ENCODE results near the gene PRDM16.

Gene PRDM16

GRCh38 chr1:3026124-3026523 is 42.9 kb upstream of the PRDM16 start (continued):
- TF ChIP-seq ZNF514 (tag by site-specific recombination; IDR thresholded peaks at IDR 0.05) (0 out of 2 replicates have a peak, but pooled peaks have one; percentile 47), GLI4 (tag by site-specific recombination; IDR thresholded peaks at IDR 0.05) (peak; percentile 48; the same call in 1 of the 2 replicates), ZNF488 (tag by site-specific recombination; IDR thresholded peaks at IDR 0.05) (0 out of 2 replicates have a peak, but pooled peaks have one; percentile 44), PBX3 (CRISPR knock-in tag; IDR thresholded peaks at IDR 0.05) (no peak), ZNF350 (tag by site-specific recombination; IDR thresholded peaks at IDR 0.05) (no peak), ZNF776 (tag by site-specific recombination; IDR thresholded peaks at IDR 0.05; ENCODE audit: borderline replicate concordance) (peak; percentile 80; the same call in 1 of the 2 replicates), ZNF768 (tag by site-specific recombination; IDR thresholded peaks at IDR 0.05) (no peak), ZNF274 (IDR thresholded peaks at IDR 0.05; ENCODE audit: low read length) (no peak), ZNF274 (tag by site-specific recombination; IDR thresholded peaks at IDR 0.05; ENCODE audit: borderline replicate concordance) (no peak), ZNF148 (tag by site-specific recombination; IDR thresholded peaks at IDR 0.05; ENCODE audit: borderline replicate concordance) (0 out of 2 replicates have a peak, but pooled peaks have one; percentile 44), TCF7L2 (IDR thresholded peaks at IDR 0.05; ENCODE audit: borderline replicate concordance, low read depth, low read length) (no peak), ZNF426 (tag by site-specific recombination; IDR thresholded peaks at IDR 0.05) (no peak), ZNF621 (tag by site-specific recombination; IDR thresholded peaks at IDR 0.05) (0 out of 2 replicates have a peak, but pooled peaks have one; percentile 80), ZNF133 (tag by site-specific recombination; IDR thresholded peaks at IDR 0.05) (peak; percentile 43; the same call in 1 of the 2 replicates), ZNF707 (tag by site-specific recombination; IDR thresholded peaks at IDR 0.05) (peak; percentile 6; the same call in 1 of the 2 replicates), ZNF548 (tag by site-specific recombination; IDR thresholded peaks at IDR 0.05) (no peak), SP2 (tag by site-specific recombination; IDR thresholded peaks at IDR 0.05) (peak; percentile 14; the same call in 1 of the 2 replicates), ZNF544 (tag by site-specific recombination; IDR thresholded peaks at IDR 0.05) (0 out of 2 replicates have a peak, but pooled peaks have one; percentile 39), ZNF555 (tag by site-specific recombination; conservative IDR thresholded peaks at IDR 0.05) (no peak), ZNF473 (tag by site-specific recombination; IDR thresholded peaks at IDR 0.05) (no peak; the same call in 1 of the 2 replicates), ZNF114 (tag by site-specific recombination; IDR thresholded peaks at IDR 0.05) (0 out of 2 replicates have a peak, but pooled peaks have one; percentile 55), ZNF280C (tag by site-specific recombination; IDR thresholded peaks at IDR 0.05) (peak; percentile 93; the same call in 1 of the 2 replicates), SETDB1 (IDR thresholded peaks at IDR 0.05; ENCODE audit: insufficient read length, low read length) (no peak), ZNF747 (tag by site-specific recombination; IDR thresholded peaks at IDR 0.05) (peak; percentile 78; the same call in 1 of the 2 replicates), PRDM2 (tag by site-specific recombination; IDR thresholded peaks at IDR 0.05; ENCODE audit: borderline replicate concordance) (no peak), ZNF18 (tag by site-specific recombination; IDR thresholded peaks at IDR 0.05) (no peak)
